CD14-positive monocyte (primary cell): ENCODE results near the gene LAMB4. TPM values are rescaled to one million over a fixed set of nuclear protein-coding genes. Genes with fewer than 3 reads are reported as not detected.

Source experiments
- DNase-seq, 3 donors: peaks; one replicate each; pipeline ENCODE4 v3.0.0-alpha.2; 2011 to 2022
- H2AFZ ChIP-seq: 2 replicates; pipeline ENCODE4 v1.6.0; 2012; ENCODE audit warnings: mild to moderate bottlenecking, low read depth, low read length, inconsistent platforms; ENCODE audit not compliant: insufficient read depth, poor library complexity, severe bottlenecking
- H3K27ac ChIP-seq, 2 donors: 1 replicate in 1 of 2; 2 replicates in 1 of 2; pipeline ENCODE4 v1.5.1; 2012 to 2013; ENCODE audit warnings: low read length in 2 of 2, control low read depth in 1 of 2, inconsistent platforms in 1 of 2, low read depth in 1 of 2, mild to moderate bottlenecking in 1 of 2
- H3K27me3 ChIP-seq, 2 donors: one replicate each; pipeline versions ENCODE4 v1.6.0 to v1.6.1; 2011 to 2013; ENCODE audit warnings: low read length in 2 of 2; ENCODE audit not compliant: control insufficient read depth in 2 of 2, insufficient read depth in 2 of 2
- H3K36me3 ChIP-seq, 2 donors: replicated peaks in 1 of 2; 1 replicate in 1 of 2; 2 replicates in 1 of 2; pipeline versions ENCODE4 v1.5.1 to v1.6.1; 2012 to 2013; ENCODE audit warnings: low read length in 2 of 2, control low read depth in 1 of 2, inconsistent platforms in 1 of 2, mild to moderate bottlenecking in 1 of 2; ENCODE audit not compliant: insufficient read depth in 2 of 2, control insufficient read depth in 1 of 2
- H3K4me1 ChIP-seq, 2 donors: 1 replicate in 1 of 2; 2 replicates in 1 of 2; pipeline versions ENCODE4 v1.5.1 to v1.6.1; 2012 to 2013; ENCODE audit warnings: low read length in 2 of 2, control low read depth in 1 of 2, inconsistent platforms in 1 of 2, mild to moderate bottlenecking in 1 of 2, moderate library complexity in 1 of 2; ENCODE audit not compliant: insufficient read depth in 2 of 2, control insufficient read depth in 1 of 2
- H3K4me2 ChIP-seq: replicated peaks from 2 replicates; pipeline ENCODE3; 2012; ENCODE audit warnings: low read length, moderate library complexity, mild to moderate bottlenecking; ENCODE audit not compliant: poor library complexity, severe bottlenecking; ENCODE audit errors: extremely low read depth
- H3K4me3 ChIP-seq, 3 experiments: fragments of 200-600 bp in 1 of 3; sonication (generic) in 1 of 3; replicated peaks in 1 of 3; 1 replicate in 2 of 3; 2 replicates in 1 of 3; pipeline ENCODE4 v1.5.1; 2011 to 2013; ENCODE audit warnings: low read length in 3 of 3, mild to moderate bottlenecking in 3 of 3, control low read depth in 2 of 3, low read depth in 2 of 3, inconsistent platforms in 1 of 3, moderate library complexity in 1 of 3
- H3K79me2 ChIP-seq: 2 replicates; pipeline ENCODE4 v1.6.0; 2012; ENCODE audit warnings: mild to moderate bottlenecking, control low read depth, inconsistent platforms, low read length, moderate library complexity; ENCODE audit not compliant: insufficient read depth
- H3K9ac ChIP-seq: 2 replicates; pipeline ENCODE4 v1.6.0; 2017; ENCODE audit warnings: low read length, mild to moderate bottlenecking; ENCODE audit not compliant: insufficient read depth, poor library complexity, severe bottlenecking
- H3K9me3 ChIP-seq, 2 donors: replicated peaks in 1 of 2; 1 replicate in 1 of 2; 2 replicates in 1 of 2; pipeline versions ENCODE4 v1.5.1 to v1.6.1; 2012 to 2013; ENCODE audit warnings: low read length in 2 of 2, control low read depth in 1 of 2; ENCODE audit not compliant: control insufficient read depth in 1 of 2, insufficient read depth in 1 of 2
- H4K20me1 ChIP-seq: 2 replicates; pipeline ENCODE4 v1.6.0; 2012; ENCODE audit warnings: mild to moderate bottlenecking, low read length, control low read depth, moderate library complexity; ENCODE audit not compliant: insufficient read depth
- H3K27ac Mint-ChIP-seq, 7 donors: one replicate each; pipeline ENCODE4 v1.8.0; 2020; ENCODE audit warnings: mild to moderate bottlenecking in 7 of 7, mixed read lengths in 7 of 7, moderate library complexity in 6 of 7, inconsistent platforms in 2 of 7
- H3K27me3 Mint-ChIP-seq, 3 donors: one replicate each; pipeline ENCODE4 v1.8.0; 2021 to 2022; ENCODE audit warnings: low read depth in 3 of 3, mild to moderate bottlenecking in 3 of 3, mixed read lengths in 3 of 3, moderate library complexity in 3 of 3, inconsistent platforms in 1 of 3
- H3K36me3 Mint-ChIP-seq, 2 donors: one replicate each; pipeline ENCODE4 v1.8.0; 2020; ENCODE audit warnings: mixed read lengths in 2 of 2, inconsistent platforms in 1 of 2, mild to moderate bottlenecking in 1 of 2
- H3K4me1 Mint-ChIP-seq: one replicate; pipeline ENCODE4 v1.8.0; 2020; ENCODE audit warnings: mild to moderate bottlenecking, mixed read lengths
- H3K4me3 Mint-ChIP-seq, 2 donors: one replicate each; pipeline ENCODE4 v1.8.0; 2020; ENCODE audit warnings: mild to moderate bottlenecking in 2 of 2, mixed read lengths in 2 of 2, moderate library complexity in 1 of 2
- H3K9me3 Mint-ChIP-seq, 7 donors: one replicate each; pipeline ENCODE4 v1.8.0; 2020 to 2022; ENCODE audit warnings: mixed read lengths in 7 of 7, mild to moderate bottlenecking in 6 of 7, moderate library complexity in 6 of 7, inconsistent platforms in 2 of 7
- CTCF ChIP-seq: fragments of 200-600 bp; IDR thresholded peaks from one replicate; pipeline ENCODE4 v1.8.0; 2022; ENCODE audit warnings: antibody characterized with exemption, mild to moderate bottlenecking
- WGBS: methylation state at CpG from one replicate; pipeline ENCODE4 v1.1.5; 2013; ENCODE audit warnings: missing lambda C conversion rate; ENCODE audit not compliant: insufficient coverage; 5-methylcytosine and 5-hydroxymethylcytosine counted together
- intact Hi-C, 2 donors: fragments of 100-400 bp; cut with micrococcal nuclease; formaldehyde crosslinking; loops; one replicate each; pipeline versions ENCODE4 v1.15.0 to v1.15.1; 2023
- polyA plus RNA-seq, 3 donors: library from polyadenylated mRNA; depleted of rRNA in 1 of 3; unstranded in 2 of 3; stranded (reverse) in 1 of 3; fragments of 300-500 nt in 2 of 3; fragments of >200 nt in 1 of 3; fragmentation: Illumina TruSeq in 2 of 3; gene quantifications; 1 replicate in 2 of 3; 2 replicates in 1 of 3; pipeline ENCODE4 v1.2.3, GENCODE V29; 2012 to 2021

LAMB4 gene
- polyA plus RNA-seq, 3 donors = not detected

GRCh38 chr7:108134486-108134885 lies 4.3 kb upstream of the LAMB4 start:
- no peaks in the 10 kb centered on the region for H4K20me1 ChIP-seq
- Mint-ChIP-seq H3K4me3 (no peak overlapping the region), H3K9me3 (peaks cover 0 to 3% (median 0%) of the 10 kb centered on the region in 7 donors), H3K27ac (no peak overlapping the region), H3K36me3 (no peaks in the 10 kb centered on the region), H3K27me3 (peaks cover 0 to 1% (median 0%) of the 10 kb centered on the region in 3 donors), H3K4me1 (peaks cover 17% of the 10 kb centered on the region)
- peaks cover 10 to 15% of the 10 kb centered on the region in 2 donors for H3K4me1 ChIP-seq
- no peak overlapping the region for H3K27ac ChIP-seq
- no peak for TF ChIP-seq CTCF
- intact Hi-C loops = no loop called here
- WGBS = no CpG with 5 or more reads among the region's 1 CpG
- no peaks in the 10 kb centered on the region for H3K79me2 ChIP-seq
- H3K9ac ChIP-seq = no peak overlapping the region
- H2AFZ ChIP-seq = no peak overlapping the region
- no peaks in the 10 kb centered on the region for H3K36me3 ChIP-seq
- no peaks in the 10 kb centered on the region for H3K27me3 ChIP-seq
- H3K4me3 ChIP-seq = no peak overlapping the region
- no peak for DNase-seq
- H3K4me2 ChIP-seq = no peak overlapping the region
- H3K9me3 ChIP-seq = no peaks in the 10 kb centered on the region

- 94% methylated on average over 10 of the region's 13 CpGs for WGBS
- intact Hi-C loops = no loop called here
Measured at GRCh38 chr7:108132551-108133265, 2.5 kb upstream of the LAMB4 start.

More at GRCh38 chr7:108132551-108133265, 2.5 kb upstream of the LAMB4 start:
- H3K4me3 ChIP-seq = no peak overlapping the region
- H3K36me3 ChIP-seq = no peaks in the 10 kb centered on the region
- DNase-seq = no peak
- no peaks in the 10 kb centered on the region for H4K20me1 ChIP-seq
- H3K27me3 Mint-ChIP-seq = peaks cover 0 to 1% (median 0%) of the 10 kb centered on the region in 3 donors
- no peak overlapping the region for H2AFZ ChIP-seq
- H3K27ac Mint-ChIP-seq = no peak overlapping the region
- H3K4me2 ChIP-seq = no peak overlapping the region
- H3K79me2 ChIP-seq = no peaks in the 10 kb centered on the region
- H3K27me3 ChIP-seq = no peaks in the 10 kb centered on the region
- H3K9me3 Mint-ChIP-seq = peaks cover 0 to 3% (median 0%) of the 10 kb centered on the region in 7 donors
- H3K4me1 Mint-ChIP-seq = peaks cover 17% of the 10 kb centered on the region
- no peaks in the 10 kb centered on the region for H3K36me3 Mint-ChIP-seq
- no peak overlapping the region for H3K27ac ChIP-seq
- no peak for TF ChIP-seq CTCF
- no peak overlapping the region for H3K9ac ChIP-seq
- no peak overlapping the region for H3K4me3 Mint-ChIP-seq
- H3K4me1 ChIP-seq = peaks cover 10 to 15% of the 10 kb centered on the region in 2 donors
- H3K9me3 ChIP-seq = no peaks in the 10 kb centered on the region
